ENCODE results near the gene SSX2IP.
"Not testable (repeated sequence)": the region's sequence is repeated elsewhere in the genome, so short reads cannot be mapped to it uniquely, and the experiment has no call there.

The SSX2IP gene, protein sequence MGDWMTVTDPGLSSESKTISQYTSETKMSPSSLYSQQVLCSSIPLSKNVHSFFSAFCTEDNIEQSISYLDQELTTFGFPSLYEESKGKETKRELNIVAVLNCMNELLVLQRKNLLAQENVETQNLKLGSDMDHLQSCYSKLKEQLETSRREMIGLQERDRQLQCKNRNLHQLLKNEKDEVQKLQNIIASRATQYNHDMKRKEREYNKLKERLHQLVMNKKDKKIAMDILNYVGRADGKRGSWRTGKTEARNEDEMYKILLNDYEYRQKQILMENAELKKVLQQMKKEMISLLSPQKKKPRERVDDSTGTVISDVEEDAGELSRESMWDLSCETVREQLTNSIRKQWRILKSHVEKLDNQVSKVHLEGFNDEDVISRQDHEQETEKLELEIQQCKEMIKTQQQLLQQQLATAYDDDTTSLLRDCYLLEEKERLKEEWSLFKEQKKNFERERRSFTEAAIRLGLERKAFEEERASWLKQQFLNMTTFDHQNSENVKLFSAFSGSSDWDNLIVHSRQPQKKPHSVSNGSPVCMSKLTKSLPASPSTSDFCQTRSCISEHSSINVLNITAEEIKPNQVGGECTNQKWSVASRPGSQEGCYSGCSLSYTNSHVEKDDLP

GRCh38 chr1:84690397-84691121, at the start of gene SSX2IP:
Gene SSX2IP (minus strand): TSS chr1:84690461. CDS start chr1:84671219, 19,242 bp downstream.
- DNase-seq (ENCODE audit: low read depth): peak; percentile 94

DNA sequence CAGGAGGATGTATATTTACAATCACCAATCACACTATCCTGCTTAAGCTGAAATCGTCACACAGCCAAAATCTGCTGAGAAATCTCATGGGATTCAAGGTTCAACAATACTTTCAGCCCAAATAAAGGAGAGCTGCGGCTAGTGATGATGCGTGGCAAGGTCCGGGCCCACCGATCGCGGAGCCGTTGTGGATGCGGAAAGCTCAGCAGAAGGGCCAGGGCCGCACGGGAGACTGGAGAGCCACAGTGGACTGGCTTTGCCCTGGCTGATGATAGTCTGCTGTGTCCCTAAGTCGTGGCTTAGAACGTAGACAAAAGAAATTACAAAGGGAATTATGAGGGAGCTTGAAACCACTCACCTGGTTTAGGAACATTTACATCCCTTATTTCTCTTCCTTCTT, 48.0 kb upstream of the SSX2IP start:
- DNase-seq (ENCODE audit: low read depth): no peak

DNA sequence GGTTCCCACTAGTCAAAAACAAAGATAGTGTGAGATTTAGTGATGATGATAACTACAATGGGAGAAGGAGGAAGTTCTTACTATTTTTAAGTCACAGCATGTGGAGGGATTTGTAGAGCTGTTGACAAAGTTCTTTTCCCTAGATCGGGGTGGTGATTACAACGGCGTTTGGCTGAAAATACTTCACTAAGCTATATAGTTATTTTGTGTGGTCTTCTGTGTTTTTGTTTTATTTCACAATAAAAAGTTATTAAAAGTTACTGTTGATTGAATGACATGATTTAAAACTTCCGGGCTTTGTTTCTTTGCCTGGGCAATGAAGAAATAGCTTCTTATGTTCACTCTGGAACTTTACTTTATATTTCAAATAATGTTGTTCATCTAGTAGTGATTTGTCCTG, 47.3 kb upstream of the SSX2IP start:
- DNase-seq (ENCODE audit: low read depth): no peak

- no peak for DNase-seq (ENCODE audit: low read depth)
These were observed 46.7 kb upstream of the SSX2IP start for GRCh38 chr1:84736944-84737343.

GRCh38 chr1:84736445-84736844, 46.2 kb upstream of the SSX2IP start:
- DNase-seq (ENCODE audit: low read depth): no peak

- peak; percentile 24 for DNase-seq (ENCODE audit: low read depth)
These were observed 45.2 kb upstream of the SSX2IP start for GRCh38 chr1:84735483-84735882.

GRCh38 chr1:84732520-84732919, 42.3 kb upstream of the SSX2IP start:
- DNase-seq (ENCODE audit: low read depth): no peak

DNA sequence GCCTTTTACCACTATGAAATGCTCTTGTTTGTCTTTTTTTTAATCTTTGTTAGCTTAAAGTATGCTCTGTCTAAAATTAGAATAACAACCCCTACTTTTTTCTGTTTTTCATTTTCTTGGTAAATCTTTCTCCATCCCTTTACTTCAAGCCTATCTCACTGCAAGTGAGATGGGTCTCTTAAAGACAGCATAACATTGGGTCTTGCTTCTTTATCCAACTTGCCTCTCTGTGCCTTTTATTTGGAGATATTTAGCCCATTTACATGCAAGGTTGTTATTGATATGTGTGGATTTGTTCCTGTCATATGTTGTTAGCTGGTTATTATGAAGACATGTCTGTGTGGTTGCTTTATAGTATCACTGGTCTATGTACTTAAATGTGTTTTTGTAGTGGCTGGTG, 41.3 kb upstream of the SSX2IP start:
- no peak for DNase-seq (ENCODE audit: low read depth)

DNA sequence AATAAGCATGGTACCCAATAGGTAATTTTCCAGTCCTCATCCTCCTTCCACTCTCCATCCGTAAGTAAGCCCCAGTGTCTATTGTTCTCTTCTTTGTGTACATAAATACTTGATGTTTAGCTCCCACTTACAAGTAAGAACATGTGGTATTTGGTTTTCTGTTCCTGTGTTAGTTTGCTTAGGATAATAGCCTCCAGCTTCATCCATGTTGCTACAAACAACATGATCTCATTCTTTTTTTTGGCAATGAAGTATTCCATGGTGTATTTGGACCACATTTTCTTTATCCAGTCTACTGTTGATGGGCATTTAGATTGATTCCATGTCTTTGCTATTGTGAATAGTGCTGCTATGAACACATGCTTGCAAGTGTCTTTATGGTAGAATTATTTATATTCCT, 37.5 kb upstream of the SSX2IP start:
- not testable (repeated sequence) for DNase-seq (ENCODE audit: low read depth)

DNA sequence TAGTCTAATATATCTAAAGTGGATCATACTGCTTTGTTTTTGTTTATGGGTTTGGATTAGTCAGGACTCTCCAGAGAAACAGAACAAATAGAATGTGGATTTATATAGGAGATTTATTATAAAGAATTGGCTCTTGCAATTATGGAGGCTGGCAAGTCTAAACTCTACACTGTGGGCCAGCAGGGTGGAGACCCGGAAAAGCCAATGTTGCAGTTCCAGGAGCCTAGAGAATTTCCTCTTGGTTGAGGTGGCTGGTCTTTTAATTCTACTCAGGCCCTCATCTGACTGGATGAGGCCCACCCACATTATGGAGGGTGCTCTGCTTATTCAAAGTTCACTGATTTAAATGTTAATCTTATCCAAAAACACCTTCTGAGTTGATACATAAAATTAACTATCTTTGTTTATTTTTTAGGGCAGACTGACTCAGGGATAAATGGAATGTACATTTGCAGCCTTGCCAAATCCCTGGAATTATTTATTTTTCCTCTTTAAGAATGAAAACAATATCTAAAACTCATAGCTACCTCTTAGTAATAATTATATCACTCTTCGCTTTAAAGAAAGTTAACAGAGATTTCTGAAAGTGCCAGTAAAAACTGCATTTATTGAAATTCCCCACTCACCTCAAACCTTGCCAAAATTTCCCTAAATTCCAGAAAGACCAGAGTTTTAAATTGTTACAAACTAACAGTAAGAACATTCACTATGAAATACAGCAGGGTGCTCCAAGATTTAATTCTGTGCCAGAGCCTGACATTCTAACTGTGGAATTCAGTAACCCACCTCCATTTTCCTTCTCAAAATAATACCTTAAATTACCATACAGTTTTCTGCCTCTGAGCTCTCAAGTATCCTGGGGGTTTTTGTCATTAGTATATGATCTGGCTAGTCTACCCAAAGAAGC, 36.6 kb upstream of the SSX2IP start:
- DNase-seq (ENCODE audit: low read depth): no peak

- no peak for DNase-seq (ENCODE audit: low read depth)
These were observed 34.0 kb upstream of the SSX2IP start for GRCh38 chr1:84724128-84724860.

- peak; percentile 69 for DNase-seq (ENCODE audit: low read depth)
These were observed 32.5 kb upstream of the SSX2IP start for GRCh38 chr1:84722794-84723193.

DNA sequence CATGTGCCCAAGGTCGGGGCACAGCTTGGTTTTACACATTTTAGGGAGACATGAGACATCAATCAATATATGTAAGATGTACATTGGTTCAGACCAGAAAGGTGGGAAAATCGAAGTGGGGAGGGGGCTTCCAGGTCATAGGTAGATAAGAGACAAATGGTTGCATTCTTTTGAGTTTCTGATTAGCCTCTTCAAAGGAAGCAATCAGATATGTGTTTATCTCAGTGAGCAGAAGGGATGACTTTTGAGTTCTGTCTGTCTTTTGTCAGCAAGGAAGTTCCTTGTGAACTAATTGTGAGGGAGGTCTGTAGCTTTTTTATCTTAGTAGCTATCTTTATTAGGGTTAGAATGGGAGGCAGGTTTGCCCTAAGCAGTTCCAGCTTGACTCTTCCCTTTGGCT, 31.6 kb upstream of the SSX2IP start:
- not testable (repeated sequence) for DNase-seq (ENCODE audit: low read depth)

DNA sequence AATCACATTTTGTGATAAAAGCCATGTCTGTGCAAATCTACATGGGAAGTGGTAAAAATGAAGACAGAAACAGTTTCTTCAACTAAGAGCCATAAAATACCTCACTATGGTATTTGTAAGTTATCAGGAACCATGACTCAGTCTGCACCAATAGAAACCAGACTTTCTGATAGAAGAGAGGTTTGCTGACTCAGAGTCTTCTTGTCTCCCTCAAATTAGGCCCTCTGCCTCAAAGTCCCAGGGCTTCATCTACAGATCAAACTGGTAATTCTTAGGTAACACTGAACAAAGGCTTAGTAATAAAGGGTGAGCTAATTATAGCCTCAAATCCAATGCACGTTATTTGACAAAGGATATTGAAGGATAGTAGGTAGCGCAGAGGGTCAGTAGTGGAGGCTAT, 30.9 kb upstream of the SSX2IP start:
- DNase-seq (ENCODE audit: low read depth): peak; percentile 67

DNA sequence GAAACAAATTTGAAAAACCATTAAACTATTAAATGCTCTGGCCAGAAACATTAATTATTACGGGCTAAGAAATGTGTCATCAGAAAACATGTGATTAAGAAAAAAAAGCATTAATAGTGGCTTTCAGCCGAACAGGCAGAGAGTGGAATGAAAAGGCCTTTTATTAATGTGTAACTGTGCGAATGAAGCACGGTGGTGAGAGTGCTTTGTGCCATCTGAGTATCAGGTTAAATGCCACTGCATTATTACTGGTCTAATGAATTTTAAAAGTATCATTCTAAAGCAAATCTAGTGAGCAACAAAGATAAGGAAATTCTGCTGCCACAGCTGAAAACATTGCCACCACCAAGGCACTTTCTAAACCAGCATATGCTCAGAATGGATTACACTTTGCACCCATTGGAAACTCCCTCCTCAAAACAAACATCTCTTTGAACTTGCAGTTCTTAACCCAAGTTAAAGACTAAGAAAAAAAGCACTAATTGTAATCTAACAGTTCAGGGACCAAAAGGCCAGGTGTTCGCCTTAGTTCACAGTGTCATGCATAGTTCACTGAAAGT, 30.0 kb upstream of the SSX2IP start:
- no peak for DNase-seq (ENCODE audit: low read depth)

DNA sequence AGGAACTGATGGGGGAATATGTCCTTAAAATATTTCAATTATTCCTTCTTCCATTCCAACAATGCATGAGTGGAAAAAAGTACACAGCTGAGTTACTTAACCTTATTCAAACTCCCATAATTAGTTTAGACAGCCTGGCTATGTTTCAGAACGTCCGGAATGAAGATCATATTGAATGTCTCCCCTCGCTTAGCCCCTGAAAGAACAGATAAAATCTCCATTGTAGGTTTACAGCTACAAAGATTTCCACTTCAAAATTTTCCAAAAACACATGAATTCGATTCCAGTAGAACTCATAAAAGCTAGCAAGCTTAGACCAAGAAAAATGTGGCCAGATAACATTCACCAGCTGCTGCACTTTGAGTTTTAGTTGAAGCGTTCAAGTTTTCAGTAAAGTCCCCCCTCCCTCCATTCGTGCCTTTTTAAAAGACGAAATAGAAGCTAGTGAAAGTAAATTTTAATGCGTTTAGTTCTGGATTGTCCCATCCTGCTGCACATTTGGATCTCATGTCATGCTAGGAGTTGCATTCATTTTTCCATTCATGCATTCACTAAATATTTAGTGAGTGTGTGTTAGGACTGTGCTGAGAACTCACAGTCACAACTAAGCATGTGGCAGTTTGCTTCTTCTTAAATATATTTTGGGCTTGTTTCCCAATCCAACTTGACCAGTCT, 29.4 kb upstream of the SSX2IP start:
- no peak for DNase-seq (ENCODE audit: low read depth)

DNA sequence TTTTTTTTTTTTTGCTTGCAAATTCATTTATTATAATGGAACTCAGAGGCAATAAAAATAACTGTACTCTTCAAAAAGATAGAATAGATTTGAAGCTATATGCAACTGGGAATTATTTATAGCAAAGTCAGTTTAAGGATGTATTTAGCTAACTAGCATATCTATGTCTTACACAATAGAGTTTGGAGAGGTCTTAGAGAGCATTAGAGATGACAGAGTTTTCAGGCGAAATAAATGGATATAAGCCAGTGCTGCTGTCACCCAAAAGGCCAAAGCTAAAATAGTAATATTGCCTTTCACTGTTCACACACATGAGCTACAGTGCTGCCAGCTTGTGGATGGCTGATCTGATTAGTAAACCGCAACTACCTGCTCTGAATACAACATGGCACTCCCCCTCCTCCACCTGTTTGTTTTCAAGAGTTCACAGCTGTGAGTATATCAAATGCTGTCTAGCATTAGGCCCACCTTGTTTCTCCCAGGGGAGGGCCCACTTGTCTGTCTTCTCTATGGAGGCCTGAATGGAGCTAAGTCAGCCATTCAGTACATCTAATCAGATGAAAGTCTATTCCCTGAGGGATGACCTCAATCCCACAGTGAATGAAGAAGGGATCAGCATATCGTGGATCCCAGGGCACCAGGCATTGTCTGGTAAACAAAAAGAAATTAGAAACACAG, 25.2 kb upstream of the SSX2IP start:
- no peak for DNase-seq (ENCODE audit: low read depth)

DNA sequence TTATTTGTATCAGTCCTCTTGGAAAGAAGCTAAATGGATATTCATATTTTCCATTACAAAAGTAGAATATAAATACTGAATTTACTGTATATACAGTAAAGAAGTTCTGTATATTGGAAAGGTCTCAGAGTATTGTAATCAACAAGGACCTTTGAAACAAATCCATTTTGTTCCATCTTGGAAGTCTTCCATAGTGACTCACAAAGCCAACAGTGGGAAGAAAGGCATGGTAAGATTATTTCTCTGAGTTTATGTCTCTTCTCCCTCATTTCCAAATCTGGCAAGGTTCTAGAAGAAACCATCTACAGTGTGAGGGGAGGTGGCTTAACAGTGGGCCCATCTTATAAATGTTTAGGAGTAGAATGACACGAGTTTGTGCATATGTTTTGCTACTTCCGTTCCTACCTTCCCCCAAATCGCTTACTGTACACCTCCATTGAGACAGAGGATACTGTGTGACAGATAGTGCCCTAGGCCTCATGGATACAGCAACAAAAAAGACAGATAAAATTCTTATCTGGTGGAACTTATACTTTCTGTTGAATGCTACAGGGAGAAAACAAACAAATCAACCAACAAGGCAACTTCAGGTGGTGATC, 22.1 kb upstream of the SSX2IP start:
- peak; percentile 42 for DNase-seq (ENCODE audit: low read depth)

- no peak for DNase-seq (ENCODE audit: low read depth)
These were observed 21.6 kb upstream of the SSX2IP start for GRCh38 chr1:84711869-84712268.
